ENCODE data around the gene PRKCD. TPM values are rescaled to one million over a fixed set of nuclear protein-coding genes. Genes with fewer than 3 reads are reported as not detected.

Gene PRKCD
- total RNA-seq, 2 experiments from 2014 or later: 13.3 to 108 TPM

DNA sequence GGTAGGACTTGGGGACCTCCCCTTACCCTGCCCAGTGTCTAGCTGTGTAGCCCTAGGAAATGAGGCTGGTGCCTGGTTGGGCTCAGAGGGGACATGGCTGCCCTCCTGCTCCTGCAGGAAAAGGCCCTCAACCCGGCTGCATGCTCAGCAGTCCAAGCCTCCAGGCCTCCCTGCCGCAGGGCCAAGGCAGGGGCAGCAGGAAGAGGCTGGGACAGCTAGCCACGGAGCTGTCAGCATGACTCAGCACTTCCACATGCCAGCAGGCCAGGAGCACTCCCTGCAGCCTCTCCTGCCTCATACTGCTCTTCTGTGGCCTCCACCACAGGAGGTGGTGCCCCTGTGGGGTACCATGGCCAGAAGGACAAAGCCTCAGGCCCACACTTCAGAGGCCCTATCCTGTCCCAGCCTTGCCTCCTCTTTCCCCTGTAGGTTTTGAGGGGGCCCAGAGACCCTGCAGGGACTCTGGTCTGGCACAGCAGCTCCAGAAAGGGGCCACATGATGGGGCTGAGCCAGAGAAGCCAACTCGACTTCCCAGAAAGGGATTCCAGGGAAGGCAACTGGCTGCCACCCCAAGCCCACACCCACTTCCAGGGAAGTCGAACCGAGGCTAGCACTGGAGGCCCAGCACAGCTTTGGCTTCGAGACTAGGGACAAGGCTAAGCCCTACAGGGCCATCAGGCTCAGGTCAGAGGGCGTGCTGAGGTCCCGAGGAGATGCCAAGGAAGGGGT is 75.3 kb downstream of the PRKCD start:
- Histone ChIP-seq H3K4me1 (ENCODE audit: insufficient read depth, low read length, poor library complexity, severe bottlenecking) (peaks cover 6% of the 10 kb centered on the region), H3K9me3 (ENCODE audit: low read length) (no peaks in the 10 kb centered on the region), H3K36me3 (ENCODE audit: insufficient read depth, low read length) (peaks cover 95% of the 10 kb centered on the region), H3K27ac (ENCODE audit: low read depth, low read length, poor library complexity, severe bottlenecking) (peak overlapping the region; percentile 26), H3K4me3 (ENCODE audit: low read depth, low read length, poor library complexity, severe bottlenecking) (no peak overlapping the region), H2AFZ (ENCODE audit: low read length) (no peak overlapping the region), H3K4me2 (ENCODE audit: low read length) (no peak overlapping the region), H4K20me1 (ENCODE audit: insufficient read depth, low read length) (no peaks in the 10 kb centered on the region), H3K9me2 (ENCODE audit: insufficient read depth, low read length) (no peaks in the 10 kb centered on the region), H3K79me2 (ENCODE audit: insufficient read depth, low read depth, low read length) (no peaks in the 10 kb centered on the region)
- POLR2A ChIA-PET: no interaction called here
- BruUV-seq (replicated peaks): no TSS peak
- TF ChIP-seq, protein P1, sequence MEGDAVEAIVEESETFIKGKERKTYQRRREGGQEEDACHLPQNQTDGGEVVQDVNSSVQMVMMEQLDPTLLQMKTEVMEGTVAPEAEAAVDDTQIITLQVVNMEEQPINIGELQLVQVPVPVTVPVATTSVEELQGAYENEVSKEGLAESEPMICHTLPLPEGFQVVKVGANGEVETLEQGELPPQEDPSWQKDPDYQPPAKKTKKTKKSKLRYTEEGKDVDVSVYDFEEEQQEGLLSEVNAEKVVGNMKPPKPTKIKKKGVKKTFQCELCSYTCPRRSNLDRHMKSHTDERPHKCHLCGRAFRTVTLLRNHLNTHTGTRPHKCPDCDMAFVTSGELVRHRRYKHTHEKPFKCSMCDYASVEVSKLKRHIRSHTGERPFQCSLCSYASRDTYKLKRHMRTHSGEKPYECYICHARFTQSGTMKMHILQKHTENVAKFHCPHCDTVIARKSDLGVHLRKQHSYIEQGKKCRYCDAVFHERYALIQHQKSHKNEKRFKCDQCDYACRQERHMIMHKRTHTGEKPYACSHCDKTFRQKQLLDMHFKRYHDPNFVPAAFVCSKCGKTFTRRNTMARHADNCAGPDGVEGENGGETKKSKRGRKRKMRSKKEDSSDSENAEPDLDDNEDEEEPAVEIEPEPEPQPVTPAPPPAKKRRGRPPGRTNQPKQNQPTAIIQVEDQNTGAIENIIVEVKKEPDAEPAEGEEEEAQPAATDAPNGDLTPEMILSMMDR (conservative IDR thresholded peaks at IDR 0.05; ENCODE audit: low read length): no peak
- no peak for TF ChIP-seq EZH2phosphoT487 (IDR thresholded peaks at IDR 0.05; ENCODE audit: borderline replicate concordance, low read depth, low read length)
- no peak for DNase-seq (ENCODE audit: low spot score)
- CTCF ChIA-PET (ENCODE audit: unreplicated experiment): interaction anchor here (0.6 kb wide), 1 partner anchor 122 kb away, joined by 3 read pairs; no protein-coding TSS in a partner anchor
- intact Hi-C loops (cut with micrococcal nuclease; ENCODE audit: unreplicated experiment): no loop called here

DNA sequence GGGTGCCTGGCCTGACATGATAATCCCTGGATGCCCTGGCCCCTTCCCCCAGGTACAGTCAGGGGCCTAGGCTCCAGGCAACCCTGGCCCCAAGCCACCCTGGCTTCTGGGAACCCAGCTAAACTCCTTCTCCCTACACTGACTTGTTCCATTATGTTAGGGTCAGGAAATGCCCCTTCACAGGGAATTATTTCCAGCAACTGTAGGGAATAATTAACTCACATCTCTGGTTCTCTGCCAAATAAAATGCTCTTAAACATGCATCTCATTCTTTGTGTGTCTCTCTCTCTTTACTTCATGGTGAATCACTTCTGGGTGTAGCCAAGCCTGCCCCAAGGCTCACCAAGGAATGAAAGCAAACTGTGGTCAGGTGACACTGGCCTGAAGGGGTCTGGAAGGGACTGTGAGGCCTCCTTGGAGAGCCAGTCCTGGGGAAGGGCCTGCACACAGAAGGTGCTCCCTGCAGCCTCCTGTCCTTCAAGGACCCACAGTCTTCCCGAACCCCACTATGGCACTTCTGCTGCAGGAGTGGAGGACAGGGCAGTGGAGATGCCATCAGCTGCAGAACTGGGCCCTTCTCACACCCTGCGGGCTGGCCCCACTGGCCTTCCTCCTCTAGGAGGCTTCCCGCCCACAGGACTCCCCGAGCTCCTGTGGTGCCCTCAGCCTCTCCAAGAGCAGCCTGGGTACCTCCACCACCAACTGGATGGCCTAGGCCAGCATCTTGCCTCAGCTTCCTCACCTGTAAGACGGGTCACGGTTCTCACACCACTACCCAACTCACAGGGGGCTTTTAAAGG is 77.2 kb downstream of the PRKCD start:
- intact Hi-C loops (cut with micrococcal nuclease; ENCODE audit: unreplicated experiment): no loop called here
- Histone ChIP-seq H3K4me2 (ENCODE audit: low read length) (no peak overlapping the region), H3K27ac (ENCODE audit: low read depth, low read length, poor library complexity, severe bottlenecking) (no peak overlapping the region), H3K79me2 (ENCODE audit: insufficient read depth, low read depth, low read length) (peaks cover 17% of the 10 kb centered on the region), H3K4me3 (ENCODE audit: low read depth, low read length, poor library complexity, severe bottlenecking) (no peak overlapping the region), H3K4me1 (ENCODE audit: insufficient read depth, low read length, poor library complexity, severe bottlenecking) (peaks cover 6% of the 10 kb centered on the region), H2AFZ (ENCODE audit: low read length) (no peak overlapping the region), H3K9me2 (ENCODE audit: insufficient read depth, low read length) (no peaks in the 10 kb centered on the region), H4K20me1 (ENCODE audit: insufficient read depth, low read length) (peaks cover 6% of the 10 kb centered on the region), H3K9me3 (ENCODE audit: low read length) (no peaks in the 10 kb centered on the region), H3K36me3 (ENCODE audit: insufficient read depth, low read length) (peaks cover 95% of the 10 kb centered on the region)
- DNase-seq (ENCODE audit: low spot score): no peak
- ChIA-PET POLR2A (interaction anchor here (0.5 kb wide), 1 partner anchor 17 kb away, joined by 3 read pairs; no protein-coding TSS in a partner anchor), CTCF (ENCODE audit: unreplicated experiment) (no interaction called here)
- TF ChIP-seq, protein P1 (conservative IDR thresholded peaks at IDR 0.05; ENCODE audit: low read length): no peak
- TF ChIP-seq EZH2phosphoT487 (IDR thresholded peaks at IDR 0.05; ENCODE audit: borderline replicate concordance, low read depth, low read length): no peak
- no TSS peak for BruUV-seq (replicated peaks)
